IPS DF 6.9 (cell line): ENCODE results near the gene CLRN3.

Source experiments
- DNase-seq: peaks from one replicate; pipeline ENCODE4 v3.0.0-alpha.2; 2013; ENCODE audit warnings: low read depth, low spot score
- H3K27ac ChIP-seq: one replicate; pipeline ENCODE4 v1.5.1; 2013; ENCODE audit warnings: low read length, control low read depth
- H3K27me3 ChIP-seq: 2 replicates; pipeline ENCODE4 v1.6.1; 2013; ENCODE audit warnings: mild to moderate bottlenecking, low read length; ENCODE audit not compliant: control insufficient read depth, insufficient read depth
- H3K36me3 ChIP-seq: 2 replicates; pipeline ENCODE4 v1.6.1; 2013; ENCODE audit warnings: low read length; ENCODE audit not compliant: control insufficient read depth, insufficient read depth
- H3K4me1 ChIP-seq: 2 replicates; pipeline ENCODE4 v1.6.1; 2013; ENCODE audit warnings: low read length; ENCODE audit not compliant: control insufficient read depth, insufficient read depth
- H3K4me3 ChIP-seq: 2 replicates; pipeline ENCODE4 v1.5.1; 2013; ENCODE audit warnings: mild to moderate bottlenecking, low read length
- H3K9me3 ChIP-seq: 2 replicates; pipeline ENCODE4 v1.6.1; 2013; ENCODE audit warnings: low read length, inconsistent platforms; ENCODE audit not compliant: control insufficient read depth, insufficient read depth
- WGBS: extraction: QIAGEN DNeasy Blood & Tissue Kit; methylation state at CpG from one replicate; pipeline ENCODE4 v1.1.7; 2013; ENCODE audit warnings: mixed read lengths, missing lambda C conversion rate; ENCODE audit not compliant: insufficient read length, insufficient coverage; 5-methylcytosine and 5-hydroxymethylcytosine counted together

CLRN3 gene

GRCh38 chr10:127892743-127893142 lies at the start of gene CLRN3:
TSS of gene CLRN3 (minus strand) at chr10:127892941. CDS start at chr10:127892784, 157 bp downstream.
- H3K4me1 ChIP-seq = no peaks in the 10 kb centered on the region
- H3K4me3 ChIP-seq = no peak within 1 kb of the TSS
- no peaks in the 10 kb centered on the region for H3K36me3 ChIP-seq
- H3K27me3 ChIP-seq = no peaks in the 10 kb centered on the region
- DNase-seq = no peak
- H3K27ac ChIP-seq = no peak within 1 kb of the TSS
- no peaks in the 10 kb centered on the region for H3K9me3 ChIP-seq

GRCh38 chr10:127940866-127941640 lies 48.3 kb upstream of the CLRN3 start:
- no peak overlapping the region for H3K27ac ChIP-seq
- no peaks in the 10 kb centered on the region for H3K9me3 ChIP-seq
- no CpG with 5 or more reads among the region's 6 CpGs for WGBS
- H3K4me1 ChIP-seq = no peaks in the 10 kb centered on the region
- H3K27me3 ChIP-seq = no peaks in the 10 kb centered on the region
- H3K36me3 ChIP-seq = no peaks in the 10 kb centered on the region
- no peak for DNase-seq
- H3K4me3 ChIP-seq = no peak overlapping the region

- Histone ChIP-seq H3K36me3 (no peaks in the 10 kb centered on the region), H3K4me3 (no peak overlapping the region), H3K9me3 (no peaks in the 10 kb centered on the region), H3K27ac (no peak overlapping the region), H3K4me1 (no peaks in the 10 kb centered on the region), H3K27me3 (no peaks in the 10 kb centered on the region)
- DNase-seq = no peak
- no CpG with 5 or more reads among the region's 4 CpGs for WGBS
Observed at GRCh38 chr10:127939786-127940330, 47.1 kb upstream of the CLRN3 start.

GRCh38 chr10:127937915-127938463 lies 45.2 kb upstream of the CLRN3 start:
- no peaks in the 10 kb centered on the region for H3K4me1 ChIP-seq
- no peaks in the 10 kb centered on the region for H3K36me3 ChIP-seq
- WGBS = no CpG with 5 or more reads among the region's 5 CpGs
- DNase-seq = no peak
- H3K27me3 ChIP-seq = no peaks in the 10 kb centered on the region
- no peak overlapping the region; the same call in 1 of the 2 replicates for H3K4me3 ChIP-seq
- H3K9me3 ChIP-seq = no peaks in the 10 kb centered on the region
- H3K27ac ChIP-seq = no peak overlapping the region

- Histone ChIP-seq H3K27ac (no peak overlapping the region), H3K9me3 (no peaks in the 10 kb centered on the region), H3K4me3 (no peak overlapping the region), H3K27me3 (no peaks in the 10 kb centered on the region), H3K4me1 (no peaks in the 10 kb centered on the region), H3K36me3 (no peaks in the 10 kb centered on the region)
- no peak for DNase-seq
Observed at GRCh38 chr10:127937069-127937468, 44.3 kb upstream of the CLRN3 start.

- H3K4me1 ChIP-seq = no peaks in the 10 kb centered on the region
- H3K27me3 ChIP-seq = no peaks in the 10 kb centered on the region
- H3K9me3 ChIP-seq = no peaks in the 10 kb centered on the region
- WGBS = no CpG with 5 or more reads among the region's 16 CpGs
- H3K27ac ChIP-seq = no peak overlapping the region
- DNase-seq = no peak
- H3K4me3 ChIP-seq = no peak overlapping the region
- H3K36me3 ChIP-seq = no peaks in the 10 kb centered on the region
Observed at GRCh38 chr10:127935071-127935561, 42.4 kb upstream of the CLRN3 start.

GRCh38 chr10:127934383-127934782 lies 41.6 kb upstream of the CLRN3 start:
- Histone ChIP-seq H3K9me3 (no peaks in the 10 kb centered on the region), H3K27ac (no peak overlapping the region), H3K36me3 (no peaks in the 10 kb centered on the region), H3K27me3 (no peaks in the 10 kb centered on the region), H3K4me3 (no peak overlapping the region), H3K4me1 (no peaks in the 10 kb centered on the region)
- no CpG with 5 or more reads among the region's 14 CpGs for WGBS
- no peak for DNase-seq

GRCh38 chr10:127933271-127933670 lies 40.5 kb upstream of the CLRN3 start:
- Histone ChIP-seq H3K4me3 (no peak overlapping the region), H3K9me3 (no peaks in the 10 kb centered on the region), H3K27ac (no peak overlapping the region), H3K27me3 (no peaks in the 10 kb centered on the region), H3K36me3 (no peaks in the 10 kb centered on the region), H3K4me1 (no peaks in the 10 kb centered on the region)
- no CpG with 5 or more reads among the region's 5 CpGs for WGBS
- DNase-seq = no peak

- Histone ChIP-seq H3K27me3 (no peaks in the 10 kb centered on the region), H3K4me1 (no peaks in the 10 kb centered on the region), H3K4me3 (no peak overlapping the region), H3K36me3 (no peaks in the 10 kb centered on the region), H3K9me3 (no peaks in the 10 kb centered on the region), H3K27ac (no peak overlapping the region)
- no peak for DNase-seq
- WGBS = no CpG with 5 or more reads among the region's 15 CpGs
Observed at GRCh38 chr10:127932521-127933270, 40.0 kb upstream of the CLRN3 start.

GRCh38 chr10:127928021-127928806 lies 35.5 kb upstream of the CLRN3 start:
- Histone ChIP-seq H3K4me1 (no peaks in the 10 kb centered on the region), H3K27me3 (no peaks in the 10 kb centered on the region), H3K27ac (no peak overlapping the region), H3K9me3 (no peaks in the 10 kb centered on the region), H3K4me3 (no peak overlapping the region), H3K36me3 (no peaks in the 10 kb centered on the region)
- WGBS = no CpG with 5 or more reads among the region's 10 CpGs
- DNase-seq = no peak
